GM12878 (cell line): ENCODE measurements around the gene NOP9. TPM values are rescaled to one million over a fixed set of nuclear protein-coding genes. Genes with fewer than 3 reads are reported as not detected.

Experiments
- ATAC-seq: fragments of 200-7000 bp; cut with Tn5 transposase; 3 replicates; pipeline ENCODE4 v1.9.1; 2020; ENCODE audit warnings: mild to moderate bottlenecking, moderate library complexity
- BruUV-seq: library from RNA; stranded (reverse); fragments of 400-500 nt; replicated peaks from 2 replicates; lab custom pipeline; 2021; lab: Mats Ljungman, UMichigan
- CTCF ChIA-PET: fragments of 300-600 bp; sonication (Branson Sonifier 250); formaldehyde crosslinking; extraction: SDS; loops from one replicate; lab custom pipeline; 2021; ENCODE audit warnings: inconsistent platforms; lab: Yijun Ruan, JAX
- POLR2A ChIA-PET: fragments of 350-600 bp; formaldehyde crosslinking; extraction: SDS; loops from one replicate; lab custom pipeline; 2021; ENCODE audit warnings: inconsistent platforms; lab: Charles Lee
- RAD21 ChIA-PET: fragments of 300-600 bp; sonication (Branson Sonifier 250); formaldehyde crosslinking; loops from one replicate; lab custom pipeline; 2023; ENCODE audit warnings: antibody characterized with exemption; ENCODE audit not compliant: unreplicated experiment; lab: Charles Lee
- SMC1A ChIA-PET: fragments of 300-600 bp; sonication (Branson Sonifier 250); formaldehyde crosslinking; loops from one replicate; lab custom pipeline; 2023; ENCODE audit not compliant: unreplicated experiment, uncharacterized antibody; lab: Charles Lee
- DNase-seq: peaks from one replicate; pipeline ENCODE4 v3.0.0-alpha.2; 2011; ENCODE audit warnings: low read depth, low spot score
- FAIRE-seq: peaks from 3 replicates; lab custom pipeline; 2011; peaks lifted over from hg19 to GRCh38; lab: Jason Lieb, UNC
- H2AFZ ChIP-seq: 2 replicates; pipeline ENCODE4 v1.6.0; 2011; ENCODE audit warnings: low read depth, low read length, control low read depth; ENCODE audit not compliant: control insufficient read depth
- H3K27ac ChIP-seq: 2 replicates; pipeline ENCODE4 v1.5.1; 2011; ENCODE audit warnings: control low read depth; ENCODE audit not compliant: control insufficient read depth, insufficient read depth
- H3K27me3 ChIP-seq, 2 experiments: replicated peaks in 1 of 2; 2 replicates each; pipeline versions ENCODE4 v1.6.0 to v1.6.1; 2011; ENCODE audit warnings: low read length in 1 of 2; ENCODE audit not compliant: control insufficient read depth in 2 of 2, insufficient read depth in 2 of 2
- H3K36me3 ChIP-seq, 2 experiments: 2 replicates each; pipeline ENCODE4 v1.5.1; 2011; ENCODE audit warnings: low read length in 1 of 2; ENCODE audit not compliant: control insufficient read depth in 2 of 2, insufficient read depth in 2 of 2
- H3K4me1 ChIP-seq: 2 replicates; pipeline ENCODE4 v1.6.1; 2011; ENCODE audit warnings: mild to moderate bottlenecking, low read length, moderate library complexity, mixed read lengths; ENCODE audit not compliant: control insufficient read depth, insufficient read depth
- H3K4me2 ChIP-seq: 2 replicates; pipeline ENCODE4 v1.6.0; 2011; ENCODE audit warnings: control low read depth; ENCODE audit not compliant: control insufficient read depth, insufficient read depth
- H3K4me3 ChIP-seq: fragments of 200-600 bp; sonication (generic); 2 replicates; pipeline ENCODE4 v1.5.1; 2016
- H3K79me2 ChIP-seq: 2 replicates; pipeline ENCODE4 v1.6.0; 2011; ENCODE audit warnings: low read length; ENCODE audit not compliant: control insufficient read depth, insufficient read depth
- H3K9ac ChIP-seq: 2 replicates; pipeline ENCODE4 v1.8.0; 2011; ENCODE audit warnings: low read length, control low read depth, mixed read lengths; ENCODE audit not compliant: control insufficient read depth, insufficient read depth
- H3K9me3 ChIP-seq: replicated peaks from 3 replicates; pipeline ENCODE4 v1.5.1; 2011; ENCODE audit warnings: mild to moderate bottlenecking, low read length; ENCODE audit not compliant: control insufficient read depth, insufficient read depth
- H4K20me1 ChIP-seq: 2 replicates; pipeline ENCODE4 v1.6.0; 2011; ENCODE audit not compliant: control insufficient read depth, insufficient read depth
- NRF1 ChIP-seq: conservative IDR thresholded peaks from 2 replicates; pipeline ENCODE4 v1.6.1; 2011; ENCODE audit warnings: mild to moderate bottlenecking, low read depth, low read length, improper control_type of control experiment
- POLR2A ChIP-seq: IDR thresholded peaks from 2 replicates; pipeline ENCODE4 v1.6.1; 2011; ENCODE audit warnings: low read depth, mild to moderate bottlenecking, low read length
- RUNX3 ChIP-seq: IDR thresholded peaks from 2 replicates; pipeline ENCODE4 v1.6.1; 2012; ENCODE audit warnings: low read length, inconsistent platforms
- ZNF24 ChIP-seq: fragments of 450-650 bp; IDR thresholded peaks from 2 replicates; pipeline ENCODE4 v1.6.1; 2017; ENCODE audit warnings: antibody characterized with exemption, mild to moderate bottlenecking
- ZSCAN29 ChIP-seq: fragments of 450-650 bp; IDR thresholded peaks from 2 replicates; pipeline ENCODE4 v1.6.1; 2017; ENCODE audit warnings: mild to moderate bottlenecking, moderate library complexity
- WGBS: methylation state at CpG from one replicate; pipeline ENCODE4 v1.1.6; 2016; ENCODE audit warnings: low lambda C conversion rate; ENCODE audit not compliant: insufficient replicate concordance, insufficient coverage; ENCODE audit errors: missing lambda C conversion rate; 5-methylcytosine and 5-hydroxymethylcytosine counted together
- in situ Hi-C: fragments of 300-500 bp; cut with MboI; formaldehyde crosslinking; loops from 9 replicates; pipeline ENCODE4 v1.14.3; 2018; ENCODE audit warnings: mixed read lengths
- intact Hi-C: fragments of 100-400 bp; cut with micrococcal nuclease; formaldehyde crosslinking; loops from one replicate; pipeline ENCODE4 v1.14.2; 2022; ENCODE audit not compliant: unreplicated experiment
- polyA plus RNA-seq, 11 experiments: library from polyadenylated mRNA; depleted of rRNA in 4 of 11; unstranded in 6 of 11; stranded (reverse) in 5 of 11; fragments of >200 nt; fragmentation: Nextera tagmentation in 4 of 11; fragmentation: Illumina TruSeq in 1 of 11; extraction: Ambion mirVana in 4 of 11; extraction: Trizol in 1 of 11; gene quantifications; 1 replicate in 1 of 11; 2 replicates in 10 of 11; pipeline versions ENCODE4 v1.2.1 to v1.2.3, GENCODE V29; 2011 to 2016; ENCODE audit warnings: inconsistent platforms in 2 of 11, missing spikeins in 2 of 11, low read depth in 1 of 11
- total RNA-seq, 4 experiments: library from RNA; depleted of rRNA in 3 of 4; stranded (reverse); fragments of >200 nt in 3 of 4; fragmentation: Illumina TruSeq in 1 of 4; extraction: Trizol in 1 of 4; gene quantifications; 2 replicates each; pipeline versions ENCODE4 v1.2.1 to v1.2.3, GENCODE V29; 2013 to 2021
- TF ChIP-seq, protein P1 (sequence below): fragments of 450-650 bp; IDR thresholded peaks from 2 replicates; pipeline ENCODE4 v1.6.1; 2017; ENCODE audit warnings: low read depth, mild to moderate bottlenecking, moderate library complexity
- TF ChIP-seq, protein P2 (sequence below): fragments of 450-650 bp; IDR thresholded peaks from 2 replicates; pipeline ENCODE4 v1.6.1; 2017; ENCODE audit warnings: mild to moderate bottlenecking, moderate library complexity

Gene NOP9
- total and polyA plus RNA-seq, 10 of the 15 experiments (the other 5 are each of a cell fraction or from before 2014, with no cell fraction given), result 2.4 to 43.9 (median 20.3) TPM

DNA sequence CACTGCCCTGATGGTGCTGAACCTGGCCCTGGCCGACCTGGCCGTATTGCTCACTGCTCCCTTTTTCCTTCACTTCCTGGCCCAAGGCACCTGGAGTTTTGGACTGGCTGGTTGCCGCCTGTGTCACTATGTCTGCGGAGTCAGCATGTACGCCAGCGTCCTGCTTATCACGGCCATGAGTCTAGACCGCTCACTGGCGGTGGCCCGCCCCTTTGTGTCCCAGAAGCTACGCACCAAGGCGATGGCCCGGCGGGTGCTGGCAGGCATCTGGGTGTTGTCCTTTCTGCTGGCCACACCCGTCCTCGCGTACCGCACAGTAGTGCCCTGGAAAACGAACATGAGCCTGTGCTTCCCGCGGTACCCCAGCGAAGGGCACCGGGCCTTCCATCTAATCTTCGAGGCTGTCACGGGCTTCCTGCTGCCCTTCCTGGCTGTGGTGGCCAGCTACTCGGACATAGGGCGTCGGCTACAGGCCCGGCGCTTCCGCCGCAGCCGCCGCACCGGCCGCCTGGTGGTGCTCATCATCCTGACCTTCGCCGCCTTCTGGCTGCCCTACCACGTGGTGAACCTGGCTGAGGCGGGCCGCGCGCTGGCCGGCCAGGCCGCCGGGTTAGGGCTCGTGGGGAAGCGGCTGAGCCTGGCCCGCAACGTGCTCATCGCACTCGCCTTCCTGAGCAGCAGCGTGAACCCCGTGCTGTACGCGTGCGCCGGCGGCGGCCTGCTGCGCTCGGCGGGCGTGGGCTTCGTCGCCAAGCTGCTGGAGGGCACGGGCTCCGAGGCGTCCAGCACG, 16.4 kb downstream of the NOP9 start:
- Histone ChIP-seq H3K9ac (no peak overlapping the region), H2AFZ (no peak overlapping the region), H3K4me2 (no peak overlapping the region), H3K79me2 (no peaks in the 10 kb centered on the region), H3K27me3 (no peaks in the 10 kb centered on the region), H3K4me3 (no peak overlapping the region), H3K27ac (no peak overlapping the region), H4K20me1 (no peaks in the 10 kb centered on the region; the same call in 1 of the 2 replicates), H3K4me1 (peaks cover 19% of the 10 kb centered on the region), H3K36me3 (no peaks in the 10 kb centered on the region), H3K9me3 (no peaks in the 10 kb centered on the region)
- CTCF ChIA-PET, result interaction anchor here (0.9 kb wide), 1 partner anchor 126 kb away, joined by 3 read pairs; no protein-coding TSS in a partner anchor
- FAIRE-seq, result no peak
- BruUV-seq, result no TSS peak
- DNase-seq, result no peak
- no peak for ATAC-seq
- intact Hi-C loops (no loop called here), in situ Hi-C loops (no loop called here)
- 97% methylated on average over 68 of the region's 70 CpGs for WGBS
- SMC1A ChIA-PET, result no interaction called here
- TF ChIP-seq NRF1 (no peak), POLR2A (0 out of 2 replicates have a peak, but pooled peaks have one; percentile 9), ZSCAN29 (no peak), ZNF24 (no peak), RUNX3 (no peak)
- TF ChIP-seq, protein P1, sequence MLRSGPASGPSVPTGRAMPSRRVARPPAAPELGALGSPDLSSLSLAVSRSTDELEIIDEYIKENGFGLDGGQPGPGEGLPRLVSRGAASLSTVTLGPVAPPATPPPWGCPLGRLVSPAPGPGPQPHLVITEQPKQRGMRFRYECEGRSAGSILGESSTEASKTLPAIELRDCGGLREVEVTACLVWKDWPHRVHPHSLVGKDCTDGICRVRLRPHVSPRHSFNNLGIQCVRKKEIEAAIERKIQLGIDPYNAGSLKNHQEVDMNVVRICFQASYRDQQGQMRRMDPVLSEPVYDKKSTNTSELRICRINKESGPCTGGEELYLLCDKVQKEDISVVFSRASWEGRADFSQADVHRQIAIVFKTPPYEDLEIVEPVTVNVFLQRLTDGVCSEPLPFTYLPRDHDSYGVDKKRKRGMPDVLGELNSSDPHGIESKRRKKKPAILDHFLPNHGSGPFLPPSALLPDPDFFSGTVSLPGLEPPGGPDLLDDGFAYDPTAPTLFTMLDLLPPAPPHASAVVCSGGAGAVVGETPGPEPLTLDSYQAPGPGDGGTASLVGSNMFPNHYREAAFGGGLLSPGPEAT, result no peak
- TF ChIP-seq, protein P2, sequence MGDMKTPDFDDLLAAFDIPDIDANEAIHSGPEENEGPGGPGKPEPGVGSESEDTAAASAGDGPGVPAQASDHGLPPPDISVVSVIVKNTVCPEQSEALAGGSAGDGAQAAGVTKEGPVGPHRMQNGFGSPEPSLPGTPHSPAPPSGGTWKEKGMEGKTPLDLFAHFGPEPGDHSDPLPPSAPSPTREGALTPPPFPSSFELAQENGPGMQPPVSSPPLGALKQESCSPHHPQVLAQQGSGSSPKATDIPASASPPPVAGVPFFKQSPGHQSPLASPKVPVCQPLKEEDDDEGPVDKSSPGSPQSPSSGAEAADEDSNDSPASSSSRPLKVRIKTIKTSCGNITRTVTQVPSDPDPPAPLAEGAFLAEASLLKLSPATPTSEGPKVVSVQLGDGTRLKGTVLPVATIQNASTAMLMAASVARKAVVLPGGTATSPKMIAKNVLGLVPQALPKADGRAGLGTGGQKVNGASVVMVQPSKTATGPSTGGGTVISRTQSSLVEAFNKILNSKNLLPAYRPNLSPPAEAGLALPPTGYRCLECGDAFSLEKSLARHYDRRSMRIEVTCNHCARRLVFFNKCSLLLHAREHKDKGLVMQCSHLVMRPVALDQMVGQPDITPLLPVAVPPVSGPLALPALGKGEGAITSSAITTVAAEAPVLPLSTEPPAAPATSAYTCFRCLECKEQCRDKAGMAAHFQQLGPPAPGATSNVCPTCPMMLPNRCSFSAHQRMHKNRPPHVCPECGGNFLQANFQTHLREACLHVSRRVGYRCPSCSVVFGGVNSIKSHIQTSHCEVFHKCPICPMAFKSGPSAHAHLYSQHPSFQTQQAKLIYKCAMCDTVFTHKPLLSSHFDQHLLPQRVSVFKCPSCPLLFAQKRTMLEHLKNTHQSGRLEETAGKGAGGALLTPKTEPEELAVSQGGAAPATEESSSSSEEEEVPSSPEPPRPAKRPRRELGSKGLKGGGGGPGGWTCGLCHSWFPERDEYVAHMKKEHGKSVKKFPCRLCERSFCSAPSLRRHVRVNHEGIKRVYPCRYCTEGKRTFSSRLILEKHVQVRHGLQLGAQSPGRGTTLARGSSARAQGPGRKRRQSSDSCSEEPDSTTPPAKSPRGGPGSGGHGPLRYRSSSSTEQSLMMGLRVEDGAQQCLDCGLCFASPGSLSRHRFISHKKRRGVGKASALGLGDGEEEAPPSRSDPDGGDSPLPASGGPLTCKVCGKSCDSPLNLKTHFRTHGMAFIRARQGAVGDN, result no peak
- RAD21 ChIA-PET, result no interaction called here
- POLR2A ChIA-PET, result no interaction called here
